22Rv1 (cell line): ENCODE results near the gene TRIM31.

ENCODE experiments used
- ZFX ChIP-seq: fragments of 450-650 bp; IDR thresholded peaks from 2 replicates; pipeline ENCODE4 v1.6.1; 2017; ENCODE audit warnings: antibody characterized with exemption, borderline replicate concordance
- TF ChIP-seq, protein P1 (sequence below): fragments of 450-650 bp; IDR thresholded peaks from 2 replicates; pipeline ENCODE4 v1.5.1; 2017; ENCODE audit warnings: mild to moderate bottlenecking

DNA sequence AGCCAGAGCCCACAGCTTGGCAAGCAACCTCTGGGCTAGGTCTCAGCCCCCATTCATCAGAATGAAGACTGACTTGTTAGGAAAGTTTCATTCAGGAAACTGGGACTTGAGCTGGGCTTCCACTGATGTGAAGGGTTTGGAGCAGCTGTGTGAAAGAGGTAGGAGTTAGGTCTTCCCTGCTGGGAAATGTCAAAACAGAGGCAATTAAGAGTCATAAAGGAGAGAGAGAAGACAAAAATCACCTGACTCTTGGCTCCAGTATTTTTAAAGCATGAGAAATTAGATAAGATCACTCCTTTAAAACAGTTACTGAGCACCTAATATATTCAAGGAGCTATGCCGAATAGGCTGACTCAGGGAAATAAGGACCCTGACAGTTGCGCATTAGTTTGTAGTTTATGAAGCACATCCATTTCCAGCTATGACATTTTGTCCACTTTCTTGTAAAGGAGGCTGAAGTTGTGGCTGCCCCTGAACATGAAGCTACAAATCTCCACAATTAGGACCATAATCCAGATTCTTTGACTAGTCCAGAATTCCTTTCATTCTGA lies 19.1 kb upstream of the TRIM31 start:
- TF ChIP-seq, protein P1, sequence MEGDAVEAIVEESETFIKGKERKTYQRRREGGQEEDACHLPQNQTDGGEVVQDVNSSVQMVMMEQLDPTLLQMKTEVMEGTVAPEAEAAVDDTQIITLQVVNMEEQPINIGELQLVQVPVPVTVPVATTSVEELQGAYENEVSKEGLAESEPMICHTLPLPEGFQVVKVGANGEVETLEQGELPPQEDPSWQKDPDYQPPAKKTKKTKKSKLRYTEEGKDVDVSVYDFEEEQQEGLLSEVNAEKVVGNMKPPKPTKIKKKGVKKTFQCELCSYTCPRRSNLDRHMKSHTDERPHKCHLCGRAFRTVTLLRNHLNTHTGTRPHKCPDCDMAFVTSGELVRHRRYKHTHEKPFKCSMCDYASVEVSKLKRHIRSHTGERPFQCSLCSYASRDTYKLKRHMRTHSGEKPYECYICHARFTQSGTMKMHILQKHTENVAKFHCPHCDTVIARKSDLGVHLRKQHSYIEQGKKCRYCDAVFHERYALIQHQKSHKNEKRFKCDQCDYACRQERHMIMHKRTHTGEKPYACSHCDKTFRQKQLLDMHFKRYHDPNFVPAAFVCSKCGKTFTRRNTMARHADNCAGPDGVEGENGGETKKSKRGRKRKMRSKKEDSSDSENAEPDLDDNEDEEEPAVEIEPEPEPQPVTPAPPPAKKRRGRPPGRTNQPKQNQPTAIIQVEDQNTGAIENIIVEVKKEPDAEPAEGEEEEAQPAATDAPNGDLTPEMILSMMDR: no peak
- TF ChIP-seq ZFX: no peak
